ENCODE measurements around the gene ADGRV1.

The ADGRV1 gene

GRCh38 chr5:90709323-90710155, 150.9 kb downstream of the ADGRV1 start:
- no peak overlapping the region for H3K4me3 ChIP-seq (ENCODE audit: low read depth, low read length)
- DNase-seq (ENCODE audit: low read depth): no peak
- TF ChIP-seq, protein P1, sequence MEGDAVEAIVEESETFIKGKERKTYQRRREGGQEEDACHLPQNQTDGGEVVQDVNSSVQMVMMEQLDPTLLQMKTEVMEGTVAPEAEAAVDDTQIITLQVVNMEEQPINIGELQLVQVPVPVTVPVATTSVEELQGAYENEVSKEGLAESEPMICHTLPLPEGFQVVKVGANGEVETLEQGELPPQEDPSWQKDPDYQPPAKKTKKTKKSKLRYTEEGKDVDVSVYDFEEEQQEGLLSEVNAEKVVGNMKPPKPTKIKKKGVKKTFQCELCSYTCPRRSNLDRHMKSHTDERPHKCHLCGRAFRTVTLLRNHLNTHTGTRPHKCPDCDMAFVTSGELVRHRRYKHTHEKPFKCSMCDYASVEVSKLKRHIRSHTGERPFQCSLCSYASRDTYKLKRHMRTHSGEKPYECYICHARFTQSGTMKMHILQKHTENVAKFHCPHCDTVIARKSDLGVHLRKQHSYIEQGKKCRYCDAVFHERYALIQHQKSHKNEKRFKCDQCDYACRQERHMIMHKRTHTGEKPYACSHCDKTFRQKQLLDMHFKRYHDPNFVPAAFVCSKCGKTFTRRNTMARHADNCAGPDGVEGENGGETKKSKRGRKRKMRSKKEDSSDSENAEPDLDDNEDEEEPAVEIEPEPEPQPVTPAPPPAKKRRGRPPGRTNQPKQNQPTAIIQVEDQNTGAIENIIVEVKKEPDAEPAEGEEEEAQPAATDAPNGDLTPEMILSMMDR (IDR thresholded peaks at IDR 0.05; ENCODE audit: low read depth, low read length, missing control alignments): peak; percentile 71

DNA sequence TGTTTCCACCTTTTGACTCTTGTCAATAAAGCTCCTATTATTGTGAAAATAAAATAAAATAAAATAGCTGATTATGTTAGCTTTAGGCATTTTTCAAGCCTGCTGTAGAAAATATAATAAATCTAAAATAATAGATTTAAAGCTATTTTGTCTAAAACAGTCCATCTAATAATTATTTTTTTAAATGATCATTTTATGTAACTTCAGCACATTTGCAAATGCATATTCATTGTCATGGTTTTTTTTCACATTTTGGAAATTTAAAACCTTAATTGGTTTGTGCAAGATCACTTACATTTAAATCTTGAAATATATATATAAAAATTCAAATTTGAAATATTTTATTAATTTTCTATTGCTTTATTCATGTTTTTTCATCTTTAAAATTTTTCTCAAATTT, 159.8 kb downstream of the ADGRV1 start:
- DNase-seq (ENCODE audit: low read depth): no peak
- TF ChIP-seq, protein P1 (IDR thresholded peaks at IDR 0.05; ENCODE audit: low read depth, low read length, missing control alignments): no peak
- H3K4me3 ChIP-seq (ENCODE audit: low read depth, low read length): no peak overlapping the region

DNA sequence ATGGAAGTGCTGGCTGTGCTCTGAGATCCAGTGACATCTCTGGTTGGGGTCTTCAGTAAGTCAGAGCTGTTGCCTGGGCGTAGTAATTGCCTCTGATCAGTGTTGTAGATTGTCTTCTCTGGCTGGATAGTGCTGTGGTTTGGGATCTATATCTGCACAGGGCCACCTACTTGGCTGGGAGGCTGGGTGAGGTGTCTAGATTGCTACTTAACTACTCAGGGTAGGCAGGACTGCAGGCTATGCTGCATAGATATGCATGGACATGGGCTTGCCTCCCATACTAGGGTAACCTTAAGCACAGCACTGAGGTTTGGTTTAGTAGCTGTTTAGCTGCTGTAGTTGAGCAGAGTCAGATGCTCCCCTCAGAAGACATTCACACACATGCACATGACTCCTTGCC, 181.0 kb downstream of the ADGRV1 start:
- no peak overlapping the region for H3K4me3 ChIP-seq (ENCODE audit: low read depth, low read length)
- DNase-seq (ENCODE audit: low read depth): no peak
- TF ChIP-seq, protein P1 (IDR thresholded peaks at IDR 0.05; ENCODE audit: low read depth, low read length, missing control alignments): no peak

- no peak for DNase-seq (ENCODE audit: low read depth)
- TF ChIP-seq, protein P1 (IDR thresholded peaks at IDR 0.05; ENCODE audit: low read depth, low read length, missing control alignments): no peak
- H3K4me3 ChIP-seq (ENCODE audit: low read depth, low read length): no peak overlapping the region
These were observed 181.7 kb downstream of the ADGRV1 start for GRCh38 chr5:90740244-90740799.

DNA sequence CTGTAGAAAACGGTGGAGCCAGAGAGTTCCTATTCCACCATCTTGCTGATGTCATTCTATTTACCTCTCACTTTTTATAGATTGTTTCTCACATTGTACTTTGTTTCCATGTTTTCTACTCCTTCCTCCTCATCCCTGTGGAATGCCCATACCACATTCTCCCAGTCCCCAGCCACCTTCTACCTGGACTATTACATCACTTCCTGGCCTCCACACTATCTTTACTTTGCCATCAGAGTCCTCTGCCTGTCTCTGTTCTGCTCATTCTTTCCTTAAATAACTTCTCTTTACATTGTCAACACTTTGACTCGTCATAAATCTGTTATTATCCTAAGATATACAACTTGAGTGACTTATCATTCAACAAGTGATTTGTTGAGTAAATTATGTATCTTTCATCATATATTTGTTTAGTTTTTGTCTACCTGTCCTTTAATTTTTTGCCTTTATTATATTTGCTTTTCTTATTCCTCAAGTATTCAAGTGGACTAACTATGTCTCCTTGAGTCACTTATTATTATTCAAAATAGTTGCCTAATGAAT, 182.5 kb downstream of the ADGRV1 start:
- TF ChIP-seq, protein P1 (IDR thresholded peaks at IDR 0.05; ENCODE audit: low read depth, low read length, missing control alignments): no peak
- H3K4me3 ChIP-seq (ENCODE audit: low read depth, low read length): no peak overlapping the region
- DNase-seq (ENCODE audit: low read depth): no peak

DNA sequence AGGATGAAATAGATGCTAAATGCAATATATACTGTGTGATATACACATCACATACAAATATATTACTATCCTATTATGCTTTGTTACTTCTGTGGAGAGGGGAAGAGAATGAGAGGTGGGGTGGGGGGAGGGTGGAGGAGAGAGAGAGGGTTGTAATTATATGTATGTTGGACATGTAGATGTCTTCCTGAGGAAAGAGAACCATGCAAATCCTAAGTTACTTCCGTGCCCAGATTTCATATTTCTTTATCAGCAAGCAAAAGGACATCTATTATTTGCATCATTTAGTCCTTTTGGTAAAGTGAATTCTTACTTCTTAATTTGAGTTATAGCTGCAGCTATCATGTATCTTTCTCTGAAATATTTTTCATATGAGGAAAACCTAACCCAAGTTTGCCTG, 187.5 kb downstream of the ADGRV1 start:
- H3K4me3 ChIP-seq (ENCODE audit: low read depth, low read length): no peak overlapping the region
- TF ChIP-seq, protein P1 (IDR thresholded peaks at IDR 0.05; ENCODE audit: low read depth, low read length, missing control alignments): no peak

More for the DNA sequence above, 187.5 kb downstream of the ADGRV1 start:
- DNase-seq (ENCODE audit: low read depth): no peak

Data from GM12864 (cell line).